Liver (tissue), 3 donors: ENCODE data around the gene CEP120.

Source experiments
- TF ChIP-seq, protein P1 (sequence below): fragments of 150-350 bp; IDR thresholded peaks from 2 replicates; pipeline ENCODE4 v1.5.1; 2017; ENCODE audit warnings: improper control_type of control experiment, low read depth, low read length; ENCODE audit not compliant: missing input control
- TF ChIP-seq, protein P2 (sequence below): IDR thresholded peaks from 2 replicates; pipeline ENCODE4 v1.6.1; 2016; ENCODE audit warnings: antibody characterized with exemption
- donor health status: healthy.
- donor health status: healthy.

DNA sequence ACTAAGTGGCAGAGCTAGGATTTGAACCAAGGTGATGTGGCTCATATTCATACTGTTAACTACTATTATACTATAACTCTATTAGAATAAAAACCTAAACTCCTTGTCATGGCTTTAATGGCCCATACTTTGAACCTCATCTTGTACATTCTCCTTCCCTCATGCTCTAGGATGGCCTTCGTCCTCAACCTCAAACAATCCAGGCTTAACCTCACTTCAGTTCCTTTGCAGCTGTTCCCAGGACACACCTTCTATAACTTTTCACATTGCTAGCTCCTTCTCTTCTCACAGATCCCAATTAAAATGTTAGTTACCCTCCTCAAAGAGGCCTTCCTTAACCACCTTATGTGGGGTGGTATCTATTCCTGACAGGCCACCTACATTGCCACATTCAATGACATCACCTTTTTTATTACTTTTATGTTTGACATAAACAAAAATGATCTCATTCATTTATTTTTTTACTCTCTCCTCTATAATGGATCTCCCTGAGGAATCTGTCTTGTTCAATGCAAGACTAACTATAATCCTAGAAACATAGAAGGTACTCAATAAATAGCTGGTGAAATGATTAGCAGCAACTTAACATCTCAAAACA is 53.7 kb downstream of the CEP120 start:
- TF ChIP-seq, protein P1, sequence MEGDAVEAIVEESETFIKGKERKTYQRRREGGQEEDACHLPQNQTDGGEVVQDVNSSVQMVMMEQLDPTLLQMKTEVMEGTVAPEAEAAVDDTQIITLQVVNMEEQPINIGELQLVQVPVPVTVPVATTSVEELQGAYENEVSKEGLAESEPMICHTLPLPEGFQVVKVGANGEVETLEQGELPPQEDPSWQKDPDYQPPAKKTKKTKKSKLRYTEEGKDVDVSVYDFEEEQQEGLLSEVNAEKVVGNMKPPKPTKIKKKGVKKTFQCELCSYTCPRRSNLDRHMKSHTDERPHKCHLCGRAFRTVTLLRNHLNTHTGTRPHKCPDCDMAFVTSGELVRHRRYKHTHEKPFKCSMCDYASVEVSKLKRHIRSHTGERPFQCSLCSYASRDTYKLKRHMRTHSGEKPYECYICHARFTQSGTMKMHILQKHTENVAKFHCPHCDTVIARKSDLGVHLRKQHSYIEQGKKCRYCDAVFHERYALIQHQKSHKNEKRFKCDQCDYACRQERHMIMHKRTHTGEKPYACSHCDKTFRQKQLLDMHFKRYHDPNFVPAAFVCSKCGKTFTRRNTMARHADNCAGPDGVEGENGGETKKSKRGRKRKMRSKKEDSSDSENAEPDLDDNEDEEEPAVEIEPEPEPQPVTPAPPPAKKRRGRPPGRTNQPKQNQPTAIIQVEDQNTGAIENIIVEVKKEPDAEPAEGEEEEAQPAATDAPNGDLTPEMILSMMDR, result no peak
- TF ChIP-seq, protein P2, sequence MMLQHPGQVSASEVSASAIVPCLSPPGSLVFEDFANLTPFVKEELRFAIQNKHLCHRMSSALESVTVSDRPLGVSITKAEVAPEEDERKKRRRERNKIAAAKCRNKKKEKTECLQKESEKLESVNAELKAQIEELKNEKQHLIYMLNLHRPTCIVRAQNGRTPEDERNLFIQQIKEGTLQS, result no peak
